Cardiac septum (tissue), 1 donor: ENCODE data around the gene B9D1. TPM values are rescaled to one million over a fixed set of nuclear protein-coding genes. Genes with fewer than 3 reads are reported as not detected.
"Not testable (repeated sequence)": the region's sequence is repeated elsewhere in the genome, so short reads cannot be mapped to it uniquely, and the experiment has no call there.

Experiments
- DNase-seq: peaks from one replicate; pipeline ENCODE4 v3.0.0-alpha.2; 2020; ENCODE audit warnings: low spot score
- intact Hi-C: fragments of 100-400 bp; cut with DNase I; formaldehyde crosslinking; loops from one replicate; pipeline ENCODE4 v1.14.0; 2022
- total RNA-seq: library from RNA; stranded (reverse); fragmentation: NEBNext Ultra II Directional; extraction: Animal tissue kit (Norgen Biotek cat#: 25700); gene quantifications from one replicate; pipeline ENCODE4 v1.2.1, GENCODE V29; 2021
- donor health status: DM: no; HTN: no; CAD: no.

The B9D1 gene
- total RNA-seq, 1 donor from 2014 or later = 9.7 TPM

- DNase-seq = no peak
- intact Hi-C loops = loop anchor here (5.0 to 10.0 kb wide), 2 partner anchors 42 to 140 kb away; no protein-coding TSS in a partner anchor
Observed at GRCh38 chr17:19364699-19365498, 2.4 kb upstream of the B9D1 start.

DNA sequence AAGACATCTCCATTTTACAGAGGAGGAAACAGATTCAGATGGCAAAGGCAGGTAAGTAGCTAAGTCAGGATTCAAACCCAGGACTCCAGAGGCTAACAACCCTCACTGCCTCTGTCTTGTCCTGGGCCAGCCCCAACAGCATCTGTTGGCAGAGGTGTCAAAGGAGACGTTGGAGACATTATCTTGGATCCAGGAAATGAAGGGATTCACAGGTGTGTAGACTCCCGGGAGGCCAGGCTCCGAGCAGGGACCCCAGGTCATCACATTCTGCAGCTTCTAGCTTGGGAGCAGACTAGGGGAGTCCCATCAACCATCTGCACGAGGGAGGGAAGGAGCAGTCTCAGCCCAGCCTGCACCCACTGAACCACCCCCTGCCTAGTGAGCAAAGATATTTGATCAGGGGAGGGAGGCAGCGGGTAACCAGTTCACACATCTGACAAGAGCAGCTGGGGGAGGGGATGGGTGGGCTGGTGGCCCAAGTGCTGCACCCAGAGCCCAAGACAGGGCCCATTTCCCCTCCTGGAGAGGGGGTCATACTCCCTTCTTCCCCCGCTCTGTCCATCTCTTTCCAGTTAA is 1.0 kb upstream of the B9D1 start:
- DNase-seq = no peak
- intact Hi-C loops = loop anchor here (1.0 to 10.0 kb wide), 3 partner anchors 84 to 403 kb away; no protein-coding TSS in a partner anchor

DNA sequence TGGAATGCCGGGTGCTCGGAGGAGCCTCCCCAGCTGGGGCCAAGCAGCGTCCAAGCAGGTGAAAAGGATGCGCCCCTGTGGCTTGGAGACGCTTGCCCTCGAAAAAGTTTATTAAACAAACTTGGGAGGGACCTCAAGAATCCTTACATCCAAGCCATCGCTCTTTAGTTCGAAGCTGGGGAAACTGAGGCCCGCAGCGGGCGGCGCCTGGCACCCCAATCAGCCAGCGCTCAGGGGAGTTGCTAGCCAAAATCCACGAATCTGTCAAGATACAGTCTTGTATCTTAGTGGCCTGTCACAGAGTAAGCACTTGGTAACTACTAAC is 553 bp upstream of the B9D1 start:
- intact Hi-C loops = loop anchor here (1.0 to 10.0 kb wide), 3 partner anchors 84 to 404 kb away; no protein-coding TSS in a partner anchor

GRCh38 chr17:19361944-19362276 is 613 bp downstream of the B9D1 start:
- no peak for DNase-seq

More for the DNA sequence above, 553 bp upstream of the B9D1 start:
- no peak for DNase-seq

GRCh38 chr17:19361326-19361725 is 1.2 kb downstream of the B9D1 start:
- no peak for DNase-seq
- intact Hi-C loops = loop anchor here (10.0 kb wide), 1 partner anchor 143 kb away; no protein-coding TSS in a partner anchor

More at GRCh38 chr17:19361944-19362276, 613 bp downstream of the B9D1 start:
- intact Hi-C loops = loop anchor here (2.0 to 10.0 kb wide), 2 partner anchors 143 to 405 kb away; no protein-coding TSS in a partner anchor

DNA sequence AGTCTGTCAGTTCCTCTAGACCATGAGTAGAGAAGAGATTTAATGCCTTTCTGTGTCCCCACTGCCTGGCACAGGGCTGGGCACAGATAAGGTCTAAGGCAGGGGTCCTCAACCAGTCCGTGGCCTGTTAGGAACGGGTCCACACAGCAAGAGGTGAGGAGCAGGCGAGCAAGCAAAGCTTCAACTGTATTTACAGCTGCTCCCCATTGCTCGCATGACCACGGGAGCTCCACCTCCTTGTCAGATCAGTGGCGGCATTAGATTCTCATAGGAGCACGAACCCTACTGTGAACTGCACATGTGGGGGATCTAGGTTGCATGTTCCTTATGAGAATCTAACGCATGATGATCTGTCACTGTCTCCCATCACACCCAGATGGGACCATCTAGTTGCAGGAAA is 1.8 kb downstream of the B9D1 start:
- intact Hi-C loops = loop anchor here (10.0 kb wide), 1 partner anchor 144 kb away; no protein-coding TSS in a partner anchor
- DNase-seq = no peak

DNA sequence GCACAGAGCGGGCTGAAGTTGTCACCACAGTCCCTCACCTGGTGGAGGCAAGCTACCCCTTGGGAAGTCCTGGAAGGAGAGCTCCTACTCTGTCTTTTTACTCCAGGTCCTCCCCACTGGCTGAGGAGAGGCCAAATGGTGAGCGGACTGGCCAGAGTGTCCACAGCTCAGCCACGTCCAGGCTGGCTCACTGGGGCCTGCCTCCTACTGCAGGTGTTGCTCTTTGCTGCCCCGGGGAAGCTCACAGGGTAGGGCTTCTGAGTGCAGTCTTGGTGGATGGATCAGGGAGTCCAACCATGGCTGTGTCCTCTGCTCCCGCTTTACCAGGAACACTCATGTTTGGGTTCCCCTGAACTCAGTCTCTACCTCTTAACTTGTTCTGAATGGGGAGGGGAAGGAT is 2.7 kb downstream of the B9D1 start:
- no peak for DNase-seq
- intact Hi-C loops = loop anchor here (10.0 kb wide), 1 partner anchor 145 kb away; no protein-coding TSS in a partner anchor

GRCh38 chr17:19359151-19359550 is 3.4 kb downstream of the B9D1 start:
- intact Hi-C loops = no loop called here
- DNase-seq = no peak

GRCh38 chr17:19357761-19358160 is 4.8 kb downstream of the B9D1 start:
- DNase-seq = no peak

GRCh38 chr17:19357351-19357750 is 5.2 kb downstream of the B9D1 start:
- no peak for DNase-seq
- intact Hi-C loops = no loop called here

More at GRCh38 chr17:19357761-19358160, 4.8 kb downstream of the B9D1 start:
- intact Hi-C loops = no loop called here

- DNase-seq = no peak
- intact Hi-C loops = no loop called here
Observed at GRCh38 chr17:19354748-19355147, 7.8 kb downstream of the B9D1 start.

DNA sequence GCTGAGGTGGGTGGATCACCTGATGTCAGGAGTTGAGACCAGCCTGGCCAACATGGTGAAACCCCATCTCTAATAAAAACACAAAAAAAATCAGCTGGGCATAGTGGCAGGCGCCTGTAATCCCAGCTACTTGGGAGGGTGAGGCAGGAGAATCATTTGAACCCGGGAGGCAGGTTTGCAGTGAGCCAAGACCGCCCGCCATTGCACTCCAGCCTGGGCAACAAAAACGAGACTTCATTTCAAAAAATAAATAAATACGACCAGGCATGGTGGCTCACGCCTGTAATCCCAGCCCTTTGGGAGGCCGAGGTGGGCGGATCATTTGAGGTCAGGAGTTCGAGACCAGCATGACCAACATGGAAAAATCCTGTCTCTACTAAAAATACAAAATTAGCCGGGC is 9.1 kb downstream of the B9D1 start:
- intact Hi-C loops, DNase-seq: not testable (repeated sequence)

- no peak for DNase-seq
- intact Hi-C loops = no loop called here
Observed at GRCh38 chr17:19348806-19349205, 13.7 kb downstream of the B9D1 start.

- DNase-seq = peak; percentile 20
Observed at GRCh38 chr17:19348081-19348650, 14.4 kb downstream of the B9D1 start.

GRCh38 chr17:19347323-19348080 is 15.0 kb downstream of the B9D1 start:
- peak; percentile 74 for DNase-seq
- intact Hi-C loops = no loop called here

More at GRCh38 chr17:19348081-19348650, 14.4 kb downstream of the B9D1 start:
- intact Hi-C loops = no loop called here

GRCh38 chr17:19346351-19347255 is 15.9 kb downstream of the B9D1 start:
- peak; percentile 87 for DNase-seq
- intact Hi-C loops = no loop called here

DNA sequence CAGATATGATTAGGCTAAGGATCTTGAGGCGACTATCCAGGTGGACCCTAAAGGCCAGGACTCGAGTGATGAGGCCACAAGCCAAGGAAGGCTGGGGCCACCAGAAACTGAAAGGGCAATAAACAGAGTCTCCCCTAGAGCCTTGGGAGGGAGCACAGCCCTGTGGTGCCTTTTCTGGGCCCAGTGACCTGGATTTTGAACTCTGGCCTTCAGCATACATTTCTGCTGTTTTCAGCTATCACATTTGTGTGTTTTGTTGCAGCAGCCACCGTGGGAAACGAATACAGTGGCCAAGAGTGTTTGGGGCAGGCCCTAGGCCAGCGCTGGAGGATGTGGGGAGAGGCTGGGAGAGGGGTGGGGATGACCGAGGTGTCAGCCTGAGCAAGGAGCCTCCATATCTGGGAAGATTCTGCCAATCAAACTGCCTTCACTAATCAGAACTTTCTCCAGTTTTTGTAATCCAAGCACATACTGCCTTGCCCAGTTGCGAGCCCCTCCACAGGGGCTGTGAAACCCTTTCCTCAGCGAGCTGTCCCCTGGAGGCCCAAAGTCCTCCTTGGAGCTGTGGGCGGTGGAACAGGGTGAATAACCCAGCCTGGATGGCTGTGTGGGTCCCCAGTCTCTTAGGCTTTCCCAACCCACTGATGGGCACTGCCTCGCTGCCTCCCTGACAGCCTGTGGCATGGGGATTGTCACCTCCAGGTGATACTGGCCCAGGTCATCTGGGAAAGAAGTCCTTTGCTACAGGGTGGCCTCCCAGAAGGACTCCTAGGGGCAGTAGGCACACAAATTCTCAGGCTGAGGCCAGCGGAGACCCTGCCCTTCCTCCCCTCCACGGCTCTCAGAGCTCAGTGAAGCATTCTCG is 16.8 kb downstream of the B9D1 start:
- DNase-seq = peak; percentile 58
- intact Hi-C loops = no loop called here

GRCh38 chr17:19345067-19345460 is 17.5 kb downstream of the B9D1 start:
- intact Hi-C loops = no loop called here
- peak; percentile 63 for DNase-seq
